ENCODE data around the gene PGM5.

PGM5 gene

DNA sequence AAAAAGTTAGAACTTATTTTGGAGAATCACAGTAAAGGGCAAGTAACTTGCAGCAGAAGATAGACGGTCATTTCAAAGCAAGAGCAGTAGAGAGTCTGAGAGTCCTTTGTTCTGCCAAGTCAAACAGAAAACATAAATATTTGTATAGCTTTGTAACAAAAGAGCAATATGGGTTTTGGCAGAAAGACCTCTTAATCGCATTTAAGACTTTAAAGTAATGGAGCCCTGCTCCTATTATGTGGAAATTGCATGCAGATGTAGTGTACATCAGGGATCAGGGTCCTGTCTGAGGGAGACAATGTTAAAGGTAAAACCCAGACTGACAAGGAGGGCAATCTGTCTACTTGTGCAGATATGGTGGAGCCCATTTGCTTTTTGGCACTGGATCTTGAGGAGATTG is 87.2 kb downstream of the PGM5 start:
- DNase-seq: no peak

DNA sequence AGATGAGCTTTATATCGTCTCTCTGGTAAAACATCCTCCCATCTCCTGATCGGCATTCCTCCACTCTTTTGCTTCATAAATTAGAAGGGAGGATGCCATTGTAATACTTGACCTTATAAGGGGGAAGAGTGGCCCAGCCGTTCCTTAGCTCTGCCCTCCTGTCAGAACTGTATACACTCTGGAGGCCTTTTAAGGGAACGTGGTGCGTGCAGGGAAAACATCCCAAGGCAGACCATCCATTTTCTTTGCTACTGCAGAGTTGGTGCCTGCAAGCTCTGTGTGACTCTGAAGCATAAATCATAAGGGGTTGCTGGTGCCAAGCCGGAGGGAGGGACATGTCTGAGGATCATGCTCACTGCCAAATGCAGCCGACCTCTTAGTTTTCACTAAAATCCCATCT is 90.4 kb downstream of the PGM5 start:
- DNase-seq: no peak

DNA sequence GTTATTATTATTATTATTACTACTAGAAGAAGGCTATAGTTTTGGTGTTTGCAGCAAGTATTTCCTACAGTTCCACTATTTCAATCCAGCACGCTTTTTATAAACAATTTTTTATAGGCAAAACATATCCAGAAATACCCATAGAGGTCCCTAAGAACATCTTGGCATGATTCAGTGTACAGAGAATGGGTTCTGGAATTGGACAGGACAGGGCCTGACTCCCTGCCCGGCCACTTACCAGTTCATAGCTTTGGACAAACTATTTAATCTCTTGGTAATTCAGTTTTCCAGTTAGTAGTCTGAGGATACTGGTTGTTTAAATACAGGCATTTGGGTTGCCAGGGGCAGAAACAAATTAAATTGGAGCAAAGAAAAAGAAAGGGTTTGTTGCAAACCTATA is 91.2 kb downstream of the PGM5 start:
- no peak for DNase-seq

DNA sequence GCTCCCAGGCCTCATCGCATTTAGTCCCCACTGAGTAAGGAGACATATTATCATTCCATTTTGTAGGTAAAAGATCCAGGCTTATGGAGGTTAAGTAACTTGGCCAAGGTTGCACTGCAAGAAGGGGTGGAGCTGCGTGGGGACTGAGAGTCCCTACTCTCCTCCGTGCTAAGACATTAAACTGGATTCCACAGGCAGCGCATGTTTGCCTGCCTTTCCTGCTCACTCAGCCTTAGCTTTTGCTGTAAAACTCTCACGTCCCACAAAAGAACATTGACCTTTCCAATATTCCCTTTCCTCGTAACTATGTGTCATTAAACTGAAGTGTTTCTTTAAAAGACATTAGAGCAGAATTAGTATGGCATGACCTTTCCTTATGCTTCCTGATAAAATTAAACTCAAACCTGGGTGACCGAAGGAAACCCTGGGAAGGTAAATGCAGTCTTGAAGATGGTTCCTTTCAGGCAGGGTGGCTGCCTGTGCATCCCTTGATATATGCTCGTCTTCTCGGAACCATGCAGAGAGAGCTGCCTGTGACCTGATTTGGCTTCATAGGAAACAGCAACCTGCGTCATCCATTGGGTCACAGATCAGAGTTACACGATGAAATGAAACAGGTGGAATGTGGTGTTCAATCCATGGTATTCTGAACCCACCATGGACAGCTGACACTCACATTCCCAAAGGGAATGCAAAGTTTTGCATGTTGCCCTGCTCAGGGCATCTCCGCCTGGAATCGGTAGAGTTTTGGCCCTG is 98.3 kb downstream of the PGM5 start:
- DNase-seq: no peak

DNA sequence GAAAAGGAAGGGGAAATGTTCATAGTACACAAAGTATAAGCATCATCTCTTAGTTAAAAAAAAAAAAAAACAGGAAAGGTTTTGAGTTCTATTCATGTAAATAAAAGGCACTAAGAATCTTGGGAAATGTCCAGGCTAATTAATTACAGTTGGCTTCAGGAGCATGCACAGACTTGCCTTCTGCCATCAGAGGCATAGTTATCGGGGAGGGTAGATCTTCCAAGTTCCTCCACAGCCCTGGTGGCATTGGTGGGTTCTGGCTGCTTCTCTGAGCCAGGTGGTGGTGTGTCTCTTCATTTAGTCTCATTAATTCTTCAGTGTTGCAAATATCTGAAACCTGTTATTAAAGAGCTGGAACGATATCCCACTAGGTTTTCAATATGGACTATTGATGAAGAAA is 99.0 kb downstream of the PGM5 start:
- DNase-seq: no peak

- DNase-seq: no peak
Measured at GRCh38 chr9:68457803-68458202, 101.4 kb downstream of the PGM5 start.

GRCh38 chr9:68458918-68459317 is 102.5 kb downstream of the PGM5 start:
- no peak for DNase-seq

GRCh38 chr9:68462105-68462775 is 105.8 kb downstream of the PGM5 start:
- no peak for DNase-seq

DNA sequence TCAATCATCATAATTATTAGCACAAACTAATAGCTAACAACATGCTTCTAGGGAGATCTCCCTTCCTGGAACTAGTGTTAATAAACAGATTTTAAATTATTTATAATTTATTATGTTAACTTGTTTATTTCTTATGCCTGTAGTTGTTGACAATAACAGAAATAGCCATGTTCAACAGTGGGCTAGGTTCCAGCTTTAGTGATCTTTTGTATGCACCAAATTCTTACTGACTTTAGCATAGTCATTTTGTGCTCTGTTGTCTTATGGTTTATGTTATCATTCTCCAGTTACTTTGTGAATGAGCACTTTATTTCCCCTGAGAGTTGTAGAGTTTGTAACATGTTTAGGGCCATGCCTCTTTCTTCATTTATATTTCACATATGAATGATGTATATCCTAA is 113.7 kb downstream of the PGM5 start:
- no peak for DNase-seq

DNA sequence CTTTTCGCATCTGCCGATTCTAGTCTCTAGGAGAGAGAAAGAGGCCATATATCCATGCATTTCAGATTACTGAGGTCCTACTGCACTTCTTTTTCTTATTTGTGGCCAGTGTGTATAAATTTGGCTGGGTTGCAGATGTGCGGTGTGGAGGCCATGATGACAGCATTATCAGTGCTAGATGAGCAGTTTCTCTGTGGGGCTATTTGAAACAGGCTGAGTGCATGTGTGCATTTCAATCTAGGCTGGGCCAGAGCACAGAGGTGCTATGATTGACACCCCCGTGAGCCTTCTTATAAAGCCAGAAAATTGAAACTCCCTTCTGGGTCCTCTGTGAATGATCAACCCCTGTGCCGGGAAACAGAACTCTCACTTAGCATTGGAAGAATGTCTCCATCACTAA is 114.2 kb downstream of the PGM5 start:
- DNase-seq: no peak

DNA sequence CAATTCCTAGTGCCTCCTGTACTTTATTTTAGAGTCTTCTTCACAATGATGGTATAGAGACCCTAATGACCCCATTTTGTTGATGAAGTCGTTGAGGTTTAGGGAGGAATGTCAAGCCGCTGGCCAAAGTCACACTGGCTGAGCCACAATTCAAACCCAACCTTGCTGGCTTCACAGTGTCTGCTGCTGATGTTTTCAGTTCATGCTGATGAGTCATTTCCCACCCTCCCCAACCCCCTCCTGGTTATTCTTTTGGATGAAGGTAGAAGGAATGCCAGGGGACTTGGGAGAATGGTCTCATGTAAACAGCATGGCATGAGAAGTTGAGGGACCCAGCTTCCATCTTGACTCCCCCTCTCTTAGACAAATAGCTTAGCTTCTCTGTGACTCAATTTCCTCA is 115.7 kb downstream of the PGM5 start:
- DNase-seq: no peak

GRCh38 chr9:68473790-68474189 is 117.4 kb downstream of the PGM5 start:
- DNase-seq: no peak

DNA sequence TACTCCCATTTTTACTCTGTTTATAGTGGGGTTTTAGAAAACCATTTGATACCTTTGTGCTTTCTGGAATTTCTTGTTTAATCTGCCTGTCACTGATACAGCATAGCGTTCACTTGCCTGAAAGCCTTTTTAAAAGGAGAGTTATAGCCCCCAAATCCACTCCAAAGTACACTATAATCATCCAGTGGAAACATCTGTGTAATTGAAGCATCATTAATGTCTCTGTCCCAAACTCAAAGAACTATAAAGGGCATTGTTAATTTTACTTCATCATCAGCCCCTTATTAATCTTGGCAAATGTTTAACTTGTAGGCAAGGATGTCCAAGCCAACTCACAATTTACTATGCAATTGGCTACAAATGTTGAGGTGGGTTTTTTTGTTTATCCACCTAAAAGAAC is 120.0 kb downstream of the PGM5 start:
- DNase-seq: no peak

DNA sequence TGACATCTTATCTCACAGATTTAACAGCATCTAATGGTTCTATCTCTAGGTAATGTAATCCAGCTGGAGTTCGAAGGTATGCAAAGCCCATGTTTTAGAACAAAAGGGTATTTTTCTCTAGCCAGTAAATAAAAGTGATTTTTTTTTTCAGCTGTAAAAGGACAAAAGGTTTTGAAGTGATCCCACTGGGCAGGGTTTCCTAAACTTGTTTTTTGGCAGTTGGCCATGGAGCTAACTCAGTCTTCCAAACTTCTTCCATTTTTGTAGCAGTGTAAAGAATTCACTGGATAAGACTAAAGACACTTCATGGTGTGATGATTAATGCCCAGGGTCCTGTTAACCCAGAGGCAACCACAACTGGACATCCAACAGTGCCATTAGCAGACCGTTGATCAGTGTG is 120.4 kb downstream of the PGM5 start:
- no peak for DNase-seq

GRCh38 chr9:68480807-68481206 is 124.4 kb downstream of the PGM5 start:
- DNase-seq: no peak

- no peak for DNase-seq
Measured at GRCh38 chr9:68482548-68482947, 126.1 kb downstream of the PGM5 start.

- DNase-seq: no peak
Measured at GRCh38 chr9:68488126-68488525, 131.7 kb downstream of the PGM5 start.

- no peak for DNase-seq
Measured at GRCh38 chr9:68489646-68490045, 133.2 kb downstream of the PGM5 start.

DNA sequence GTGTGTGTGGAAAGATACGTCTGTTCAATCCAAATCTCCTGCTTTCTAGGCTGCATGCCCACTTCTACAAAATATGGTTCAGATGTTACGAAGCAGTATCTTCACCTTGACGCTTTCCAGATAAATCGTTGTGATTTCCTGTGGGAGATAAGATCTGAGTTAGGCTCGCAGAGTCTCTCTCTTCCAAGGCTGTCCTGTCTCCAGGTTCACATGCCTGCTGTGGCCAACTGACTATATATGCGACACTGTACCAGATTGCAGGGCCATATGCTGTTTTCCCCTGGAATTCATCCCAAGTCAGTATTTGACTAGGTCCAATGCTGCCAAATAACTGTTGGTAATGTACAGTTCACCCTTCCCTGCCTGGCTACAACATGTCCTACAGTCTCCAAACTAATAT is 136.4 kb downstream of the PGM5 start:
- no peak for DNase-seq

DNA sequence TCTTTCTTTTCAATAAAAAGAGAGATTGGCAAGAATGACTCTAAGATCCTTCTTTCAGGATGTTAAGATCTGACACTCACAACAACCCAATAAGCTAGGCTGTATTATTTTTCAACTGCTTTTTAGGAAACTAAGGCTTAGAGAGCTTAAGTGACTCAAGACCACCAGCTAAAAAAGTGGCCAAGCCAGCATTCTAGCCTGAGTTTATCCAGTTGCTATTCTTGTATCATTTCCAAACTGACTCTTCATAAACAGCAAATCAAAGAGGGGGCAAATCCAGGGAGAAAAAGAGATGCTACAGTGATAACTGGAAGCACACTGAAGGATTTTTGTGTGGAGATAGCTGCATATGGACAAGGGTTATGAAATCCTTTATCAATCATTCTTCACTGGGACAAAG is 137.1 kb downstream of the PGM5 start:
- DNase-seq: no peak

DNA sequence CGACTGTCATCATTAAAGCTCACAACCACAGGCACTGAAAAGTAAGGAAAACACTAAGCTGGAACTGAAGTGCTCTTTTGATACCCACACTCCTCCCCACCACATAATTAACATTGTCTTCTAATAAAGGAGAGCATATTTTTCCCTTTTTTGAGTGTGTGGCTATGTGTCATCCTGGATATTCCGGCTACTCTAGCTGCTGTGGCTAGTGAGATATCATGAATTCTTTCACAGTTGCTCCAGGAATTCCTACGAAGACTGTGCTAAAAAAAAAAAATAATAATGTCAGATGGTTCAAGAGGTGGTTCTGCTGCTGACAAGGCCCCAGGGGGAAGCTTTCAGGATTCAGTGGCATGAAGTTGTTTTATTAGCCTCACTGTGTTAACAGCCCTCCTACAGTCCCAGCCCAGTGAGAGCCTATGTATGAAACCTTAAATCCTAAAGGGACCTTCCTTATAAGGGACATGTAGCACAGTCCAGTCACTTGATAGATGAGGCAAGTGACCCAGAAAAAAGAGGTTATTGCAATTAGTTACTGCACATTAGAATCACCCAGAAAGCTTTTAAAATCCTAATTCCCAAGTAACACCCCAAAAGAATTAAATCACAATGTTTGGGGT is 137.7 kb downstream of the PGM5 start:
- no peak for DNase-seq

DNA sequence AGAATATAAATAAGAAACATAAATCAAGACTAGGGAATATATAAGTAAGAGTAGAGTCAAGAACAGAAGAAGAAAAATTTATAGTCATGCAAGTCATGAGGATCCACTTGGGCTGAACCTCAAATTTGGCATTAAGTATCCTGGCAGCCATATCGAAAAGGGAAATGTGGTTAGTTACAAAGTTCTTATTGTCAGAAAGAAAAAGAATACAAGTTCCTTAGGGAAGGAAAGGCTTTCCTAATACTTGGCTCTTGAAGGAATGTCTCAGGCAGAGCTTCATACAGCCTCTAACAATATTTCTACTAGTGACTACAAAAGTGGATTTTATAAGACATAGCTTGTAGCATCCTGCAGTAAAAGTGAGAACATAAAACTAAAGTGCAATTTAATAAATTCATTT is 138.8 kb downstream of the PGM5 start:
- DNase-seq: no peak

- DNase-seq: no peak
Measured at GRCh38 chr9:68496356-68496755, 139.9 kb downstream of the PGM5 start.

GRCh38 chr9:68497629-68498028 is 141.2 kb downstream of the PGM5 start:
- no peak for DNase-seq
